Measurements from ENCODE around the gene TNFAIP8. TPM values are rescaled to one million over a fixed set of nuclear protein-coding genes. Genes with fewer than 3 reads are reported as not detected.
A peak's percentile ranks its signal among the peaks of the same experiment; 100 is the strongest.

TNFAIP8 gene
- total RNA-seq, 8 experiments from 2014 or later: 0.71 to 14.4 (median 1.4) TPM

DNA sequence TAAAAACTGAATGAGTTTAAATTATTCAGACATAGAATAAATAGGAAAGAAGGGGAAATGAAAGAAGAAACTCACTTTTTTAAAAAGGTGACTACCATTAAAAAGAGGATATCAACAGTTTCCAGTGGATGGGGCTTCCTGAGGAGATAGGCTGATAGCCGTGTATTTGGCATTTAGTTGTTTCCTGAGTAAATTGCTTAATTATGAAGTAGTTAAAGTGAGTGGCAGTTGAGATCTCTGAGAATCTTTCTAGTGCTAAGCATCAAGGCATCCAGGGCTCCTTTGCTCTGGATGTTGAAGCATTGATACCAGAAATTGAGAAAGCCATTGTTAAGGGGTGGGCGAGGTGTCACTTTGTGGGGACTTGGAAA, 2.7 kb downstream of the TNFAIP8 start:
- ATAC-seq (replicated peaks in 6 of 8): no peak
- H3K27ac ChIP-seq: no peak overlapping the region
- in situ Hi-C loops (cut with MboI; ENCODE audit: low pct_unique_long_range_greater_than_20kb in 2 of 9, low sequenced_read_pairs in 9 of 9, unreplicated experiment in 9 of 9): no loop called here
- no peaks in the 10 kb centered on the region for H3K4me1 ChIP-seq (replicated peaks in 1 of 2)
- no peak overlapping the region for H3K4me3 ChIP-seq
- WGBS, 10 experiments: 86 to 100% (median 100%) methylated on average over 1 to 2 of the region's 2 CpGs; no CpG with 5 or more reads in 2 of the 10 experiments

DNA sequence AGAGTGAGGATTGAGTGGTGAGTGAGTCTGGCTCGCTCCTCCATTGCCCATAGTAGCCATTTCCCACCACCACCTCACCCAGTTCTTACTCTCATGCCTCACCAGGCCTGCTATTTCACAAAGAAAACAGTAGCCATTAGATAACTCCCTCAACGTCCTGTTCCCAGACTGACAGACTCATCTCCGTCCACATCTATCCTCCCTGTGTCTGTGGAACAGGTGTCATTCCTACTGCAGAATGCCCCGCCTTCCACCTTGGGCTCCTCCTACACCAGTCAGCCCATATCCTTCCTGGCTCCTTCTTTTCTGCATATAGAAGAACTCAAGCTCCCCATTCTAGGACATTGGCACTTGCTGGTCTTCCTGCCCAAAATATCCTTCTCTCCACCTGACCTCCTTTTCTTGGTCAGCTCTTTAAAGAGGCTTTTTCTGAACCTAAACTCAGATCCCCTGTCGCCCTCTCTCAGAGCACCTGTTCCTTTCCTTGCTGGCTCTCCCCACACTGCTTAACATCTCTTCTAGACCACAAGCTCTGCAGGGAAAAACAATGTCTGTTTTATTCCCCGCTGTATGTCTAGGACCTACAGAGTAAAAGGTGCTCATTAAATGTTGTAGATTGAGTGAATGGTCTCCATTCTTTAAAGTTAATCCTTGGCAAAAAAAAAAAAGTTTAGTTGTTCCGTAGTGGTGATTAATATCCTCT, 3.2 kb downstream of the TNFAIP8 start:
- in situ Hi-C loops (cut with MboI; ENCODE audit: low pct_unique_long_range_greater_than_20kb in 2 of 9, low sequenced_read_pairs in 9 of 9, unreplicated experiment in 9 of 9): no loop called here
- no peak for ATAC-seq (replicated peaks in 6 of 8)
- 73 to 100% (median 87%) methylated on average over 2 to 4 of the region's 7 CpGs; no CpG with 5 or more reads in 1 of the 10 experiments for WGBS, 10 experiments
- no peak overlapping the region for H3K4me3 ChIP-seq
- no peak overlapping the region for H3K27ac ChIP-seq
- H3K4me1 ChIP-seq (replicated peaks in 1 of 2): no peaks in the 10 kb centered on the region

GRCh38 chr5:119359737-119360413, 4.1 kb downstream of the TNFAIP8 start:
- WGBS, 10 experiments: 55 to 100% (median 83%) methylated on average over 1 to 4 of the region's 4 CpGs
- in situ Hi-C loops (cut with MboI; ENCODE audit: low pct_unique_long_range_greater_than_20kb in 2 of 9, low sequenced_read_pairs in 9 of 9, unreplicated experiment in 9 of 9): no loop called here
- no peak overlapping the region for H3K4me3 ChIP-seq
- no peak for ATAC-seq (replicated peaks in 6 of 8)
- H3K27ac ChIP-seq: no peak overlapping the region
- H3K4me1 ChIP-seq (replicated peaks in 1 of 2): no peaks in the 10 kb centered on the region

- WGBS, 10 experiments: 67 to 100% (median 96%) methylated on average over 1 to 3 of the region's 5 CpGs; no CpG with 5 or more reads in 3 of the 10 experiments
- Histone ChIP-seq H3K27ac (no peak overlapping the region), H3K4me1 (replicated peaks in 1 of 2) (no peaks in the 10 kb centered on the region), H3K4me3 (no peak overlapping the region)
- in situ Hi-C loops (cut with MboI; ENCODE audit: low pct_unique_long_range_greater_than_20kb in 2 of 9, low sequenced_read_pairs in 9 of 9, unreplicated experiment in 9 of 9): no loop called here
- ATAC-seq (replicated peaks in 6 of 8): no peak
Measured at GRCh38 chr5:119360905-119361593, 5.2 kb downstream of the TNFAIP8 start.

DNA sequence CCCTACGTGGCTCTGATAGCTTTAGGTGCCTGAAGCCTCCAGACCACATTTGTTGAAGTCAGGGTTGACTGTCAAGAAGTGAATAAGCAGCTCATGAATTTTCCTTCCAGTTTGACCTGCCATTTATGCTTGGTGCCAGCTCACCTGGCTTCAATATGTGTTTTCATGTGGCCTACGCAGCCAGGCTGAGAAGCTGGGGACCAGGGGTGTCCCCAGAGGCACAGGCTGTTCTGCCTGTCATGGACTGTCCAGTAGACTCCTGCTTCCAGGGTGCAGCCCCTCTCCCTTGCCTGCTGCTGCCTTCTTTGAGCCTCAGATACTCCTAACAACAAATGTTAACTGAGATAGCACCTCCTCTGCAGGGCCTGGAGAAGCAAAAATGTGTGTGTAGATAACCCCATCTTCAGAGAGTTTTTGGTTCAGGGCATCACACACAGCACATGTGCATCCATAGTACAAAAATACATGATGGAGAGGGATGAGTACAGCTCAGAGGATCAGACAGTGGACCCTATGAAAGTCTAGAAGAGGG, 5.8 kb downstream of the TNFAIP8 start:
- WGBS, 10 experiments: 68 to 100% (median 100%) methylated on average over 1 to 2 of the region's 2 CpGs; no CpG with 5 or more reads in 3 of the 10 experiments
- Histone ChIP-seq H3K27ac (no peak overlapping the region), H3K4me1 (replicated peaks in 1 of 2) (no peaks in the 10 kb centered on the region), H3K4me3 (no peak overlapping the region)
- no peak for ATAC-seq (replicated peaks in 6 of 8)
- in situ Hi-C loops (cut with MboI; ENCODE audit: low pct_unique_long_range_greater_than_20kb in 2 of 9, low sequenced_read_pairs in 9 of 9, unreplicated experiment in 9 of 9): no loop called here

- ATAC-seq (replicated peaks in 6 of 8): no peak
- in situ Hi-C loops (cut with MboI; ENCODE audit: low pct_unique_long_range_greater_than_20kb in 2 of 9, low sequenced_read_pairs in 9 of 9, unreplicated experiment in 9 of 9): no loop called here
- no peak overlapping the region for H3K4me3 ChIP-seq
- no peaks in the 10 kb centered on the region for H3K4me1 ChIP-seq (replicated peaks in 1 of 2)
- no peak overlapping the region for H3K27ac ChIP-seq
- WGBS, 10 experiments: 90 to 100% (median 100%) methylated on average over 1 to 2 of the region's 2 CpGs; no CpG with 5 or more reads in 2 of the 10 experiments
Measured at GRCh38 chr5:119362714-119363113, 6.9 kb downstream of the TNFAIP8 start.

GRCh38 chr5:119363271-119363670, 7.5 kb downstream of the TNFAIP8 start:
- ATAC-seq (replicated peaks in 6 of 8): no peak
- Histone ChIP-seq H3K4me1 (replicated peaks in 1 of 2) (no peaks in the 10 kb centered on the region), H3K4me3 (no peak overlapping the region), H3K27ac (no peak overlapping the region)
- WGBS, 10 experiments: 50 to 100% (median 100%) methylated on average over 1 to 2 of the region's 2 CpGs; no CpG with 5 or more reads in 3 of the 10 experiments
- in situ Hi-C loops (cut with MboI; ENCODE audit: low pct_unique_long_range_greater_than_20kb in 2 of 9, low sequenced_read_pairs in 9 of 9, unreplicated experiment in 9 of 9): no loop called here

- in situ Hi-C loops (cut with MboI; ENCODE audit: low pct_unique_long_range_greater_than_20kb in 2 of 9, low sequenced_read_pairs in 9 of 9, unreplicated experiment in 9 of 9): no loop called here
- H3K4me3 ChIP-seq: no peak overlapping the region
Measured at GRCh38 chr5:119363936-119364335, 8.1 kb downstream of the TNFAIP8 start.

DNA sequence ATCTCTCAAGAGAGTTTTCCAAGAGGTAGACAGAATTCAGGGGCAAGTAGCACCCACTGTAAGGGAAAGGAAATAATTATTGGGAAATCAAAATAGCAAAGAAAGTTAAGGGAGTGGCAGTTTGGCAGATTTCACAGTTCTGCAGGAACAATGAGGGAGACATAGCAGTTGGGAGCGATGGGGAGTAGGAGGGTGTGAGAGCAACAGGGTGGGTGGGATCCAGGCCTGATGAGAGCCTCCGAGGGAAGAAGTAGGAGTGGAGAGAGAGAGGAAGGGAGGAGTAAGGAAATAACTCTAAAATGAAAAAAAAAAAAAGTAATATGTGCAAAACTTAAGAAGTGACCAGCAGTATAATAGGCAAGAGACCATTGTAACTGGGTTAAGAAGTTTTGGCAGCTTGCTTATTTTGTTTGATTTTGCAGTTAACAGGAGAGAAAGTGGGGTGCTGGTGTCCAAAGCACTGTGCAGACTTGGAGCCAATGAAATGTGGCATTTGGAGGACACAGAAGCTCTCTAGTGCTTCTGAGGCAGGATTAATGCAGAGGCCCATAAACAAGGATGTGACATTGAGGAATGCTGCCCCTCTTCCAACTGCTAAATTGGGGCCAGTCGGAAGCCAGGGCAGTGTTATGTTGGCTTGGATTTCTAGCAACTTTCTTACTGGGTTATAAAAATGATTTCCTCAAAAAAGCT, 10.2 kb downstream of the TNFAIP8 start:
- WGBS, 10 experiments: 14 to 100% (median 83%) methylated on average over 1 to 3 of the region's 3 CpGs; no CpG with 5 or more reads in 1 of the 10 experiments
- Histone ChIP-seq H3K4me1 (replicated peaks in 1 of 2) (no peaks in the 10 kb centered on the region), H3K27ac (no peak overlapping the region), H3K4me3 (no peak overlapping the region)
- in situ Hi-C loops (cut with MboI; ENCODE audit: low pct_unique_long_range_greater_than_20kb in 2 of 9, low sequenced_read_pairs in 9 of 9, unreplicated experiment in 9 of 9): no loop called here
- ATAC-seq (replicated peaks in 6 of 8): peak in 1 of 8 experiments; percentile 67

More at GRCh38 chr5:119363936-119364335, 8.1 kb downstream of the TNFAIP8 start:
- no peak for ATAC-seq (replicated peaks in 6 of 8)
- H3K4me1 ChIP-seq (replicated peaks in 1 of 2): no peaks in the 10 kb centered on the region
- WGBS, 10 experiments: 72 to 100% (median 88%) methylated on average over 1 to 2 of the region's 2 CpGs; no CpG with 5 or more reads in 5 of the 10 experiments
- no peak overlapping the region for H3K27ac ChIP-seq

- Histone ChIP-seq H3K4me3 (no peak overlapping the region), H3K4me1 (replicated peaks in 1 of 2) (no peaks in the 10 kb centered on the region), H3K27ac (no peak overlapping the region)
- in situ Hi-C loops (cut with MboI; ENCODE audit: low pct_unique_long_range_greater_than_20kb in 2 of 9, low sequenced_read_pairs in 9 of 9, unreplicated experiment in 9 of 9): no loop called here
- 57 to 100% (median 65%) methylated on average over 1 to 2 of the region's 2 CpGs; no CpG with 5 or more reads in 7 of the 10 experiments for WGBS, 10 experiments
- ATAC-seq (replicated peaks in 6 of 8): no peak
Measured at GRCh38 chr5:119366540-119366881, 10.7 kb downstream of the TNFAIP8 start.

- ATAC-seq (replicated peaks in 6 of 8): peak in 1 of 8 experiments; percentile 31
- 60 to 100% (median 86%) methylated on average over 1 of the region's 1 CpG; no CpG with 5 or more reads in 1 of the 10 experiments for WGBS, 10 experiments
- in situ Hi-C loops (cut with MboI; ENCODE audit: low pct_unique_long_range_greater_than_20kb in 2 of 9, low sequenced_read_pairs in 9 of 9, unreplicated experiment in 9 of 9): no loop called here
- H3K4me3 ChIP-seq: no peak overlapping the region
- no peaks in the 10 kb centered on the region for H3K4me1 ChIP-seq (replicated peaks in 1 of 2)
- no peak overlapping the region for H3K27ac ChIP-seq
Measured at GRCh38 chr5:119367502-119368237, 11.9 kb downstream of the TNFAIP8 start.

DNA sequence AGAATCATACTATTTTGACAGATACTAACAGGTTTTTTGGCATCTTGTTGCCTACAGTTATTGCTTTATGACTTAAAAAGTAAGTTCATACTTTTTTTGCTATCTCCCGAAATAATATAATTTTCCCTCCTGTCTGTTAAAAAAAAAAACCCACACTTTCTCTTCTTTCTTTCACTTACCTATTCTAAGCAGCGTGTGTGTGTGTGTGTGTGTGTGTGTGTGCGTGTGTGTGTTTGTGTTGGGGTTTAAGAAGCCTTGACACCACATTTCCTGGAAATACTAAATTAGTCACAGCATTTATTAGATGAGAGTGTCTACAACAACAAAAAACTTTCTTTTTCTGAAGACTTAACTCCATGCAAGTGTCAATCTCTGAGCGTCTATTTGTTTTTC, 12.4 kb downstream of the TNFAIP8 start:
- in situ Hi-C loops (cut with MboI; ENCODE audit: low pct_unique_long_range_greater_than_20kb in 2 of 9, low sequenced_read_pairs in 9 of 9, unreplicated experiment in 9 of 9): no loop called here
- 65 to 100% (median 86%) methylated on average over 1 to 4 of the region's 4 CpGs for WGBS, 10 experiments
- H3K27ac ChIP-seq: no peak overlapping the region
- H3K4me1 ChIP-seq (replicated peaks in 1 of 2): no peaks in the 10 kb centered on the region
- ATAC-seq (replicated peaks in 6 of 8): no peak
- H3K4me3 ChIP-seq: no peak overlapping the region

Measured in motor neuron (in vitro differentiated cells).